Activated CD8-positive, alpha-beta T cell treated with anti-CD3 and anti-CD28 coated beads, Interleukin-2, amount 10 ng/mL, durations not matched to agents 7 days and 5 days (primary cell): Measurements from ENCODE around the gene PLPP4. TPM values are rescaled to one million over a fixed set of nuclear protein-coding genes. Genes with fewer than 3 reads are reported as not detected.

Source experiments
- ATAC-seq: fragments of 150-1000 bp; cut with Tn5 transposase; one replicate; pipeline ENCODE4 v1.10.0; 2021; ENCODE audit warnings: moderate library complexity
- CTCF ChIA-PET: fragments of 350-600 bp; sonication (Branson Sonifier 250); formaldehyde crosslinking; loops from one replicate; lab custom pipeline; 2021; ENCODE audit warnings: antibody characterized with exemption; lab: Charles Lee
- POLR2A ChIA-PET: fragments of 350-600 bp; sonication (Branson Sonifier 250); formaldehyde crosslinking; loops from one replicate; lab custom pipeline; 2021; ENCODE audit warnings: antibody characterized with exemption; lab: Charles Lee
- DNase-seq: peaks from one replicate; pipeline ENCODE4 v3.0.0-alpha.2; 2020
- H3K27ac Mint-ChIP-seq: one replicate; pipeline ENCODE4 v1.8.0; 2021; ENCODE audit warnings: mild to moderate bottlenecking, mixed read lengths
- H3K27me3 Mint-ChIP-seq: one replicate; pipeline ENCODE4 v1.8.0; 2021; ENCODE audit warnings: low read depth, mixed read lengths
- H3K36me3 Mint-ChIP-seq: one replicate; pipeline ENCODE4 v1.8.0; 2021; ENCODE audit warnings: low read depth, mixed read lengths
- H3K4me1 Mint-ChIP-seq: one replicate; pipeline ENCODE4 v1.8.0; 2021; ENCODE audit warnings: low read depth, mixed read lengths
- H3K4me3 Mint-ChIP-seq: one replicate; pipeline ENCODE4 v1.8.0; 2021; ENCODE audit warnings: mild to moderate bottlenecking, mixed read lengths
- H3K9me3 Mint-ChIP-seq: one replicate; pipeline ENCODE4 v1.8.0; 2022; ENCODE audit warnings: mixed read lengths; ENCODE audit not compliant: insufficient read depth
- total RNA-seq, 2 experiments: library from RNA; stranded (reverse); gene quantifications; one replicate each; pipeline ENCODE4 v1.2.3, GENCODE V29; 2021

PLPP4 gene
- total RNA-seq, 2 experiments from 2014 or later = not detected

DNA sequence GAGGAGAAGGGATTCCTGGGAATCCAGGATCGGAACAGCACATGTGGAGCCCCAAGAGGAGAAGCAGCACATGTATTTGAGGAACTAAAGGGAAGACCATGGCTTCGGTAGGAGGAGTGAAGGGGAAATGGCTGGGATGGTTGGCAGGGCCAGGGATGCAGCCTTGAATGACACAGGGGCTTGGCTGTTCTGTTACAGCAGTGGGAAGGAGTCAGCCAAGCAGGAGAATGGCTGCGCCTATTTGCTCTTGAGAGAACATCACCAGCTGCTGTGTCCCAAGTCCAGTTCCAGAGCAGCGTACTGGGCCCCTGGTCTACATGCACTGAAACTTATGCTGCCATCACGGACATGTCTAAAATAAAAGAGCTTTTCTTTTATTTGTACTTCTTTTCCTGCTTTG lies 130.0 kb downstream of the PLPP4 start:
- H3K36me3 Mint-ChIP-seq = no peaks in the 10 kb centered on the region

GRCh38 chr10:120588311-120588710 lies 131.3 kb downstream of the PLPP4 start:
- DNase-seq = no peak
- CTCF ChIA-PET = no interaction called here
- Mint-ChIP-seq H3K9me3 (no peaks in the 10 kb centered on the region), H3K4me1 (no peaks in the 10 kb centered on the region), H3K36me3 (no peaks in the 10 kb centered on the region), H3K4me3 (no peak overlapping the region), H3K27me3 (no peaks in the 10 kb centered on the region), H3K27ac (no peak overlapping the region)
- POLR2A ChIA-PET = no interaction called here
- no peak for ATAC-seq

More for the DNA sequence above, 130.0 kb downstream of the PLPP4 start:
- H3K4me1 Mint-ChIP-seq = no peaks in the 10 kb centered on the region
- CTCF ChIA-PET = no interaction called here
- ATAC-seq (no peak), DNase-seq (no peak)
- H3K27me3 Mint-ChIP-seq = no peaks in the 10 kb centered on the region
- H3K27ac Mint-ChIP-seq = no peak overlapping the region
- no peaks in the 10 kb centered on the region for H3K9me3 Mint-ChIP-seq
- POLR2A ChIA-PET = no interaction called here
- no peak overlapping the region for H3K4me3 Mint-ChIP-seq

DNA sequence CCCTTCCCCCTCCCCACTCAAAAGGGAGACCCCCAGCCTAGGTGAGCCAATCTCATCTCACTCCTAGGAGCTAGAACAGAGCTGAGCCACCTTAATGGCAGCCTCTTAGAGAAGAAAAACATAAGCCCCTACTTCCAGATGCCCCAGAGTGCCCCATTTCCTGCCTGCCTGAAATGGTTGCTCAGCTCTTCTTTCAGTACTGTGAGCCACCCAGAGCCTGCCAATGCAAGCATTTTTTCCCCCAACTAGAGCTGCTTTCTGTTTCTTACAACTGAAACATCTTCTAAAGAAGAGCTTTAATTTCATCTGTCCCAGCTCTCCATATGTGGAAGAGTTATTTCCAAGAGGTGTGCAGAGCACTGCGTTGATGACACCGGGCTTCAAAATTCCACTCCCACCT lies 136.7 kb downstream of the PLPP4 start:
- H3K27me3 Mint-ChIP-seq = no peaks in the 10 kb centered on the region
- CTCF ChIA-PET = no interaction called here
- ATAC-seq = no peak
- H3K9me3 Mint-ChIP-seq = no peaks in the 10 kb centered on the region
- H3K27ac Mint-ChIP-seq = no peak overlapping the region
- DNase-seq = no peak
- POLR2A ChIA-PET = no interaction called here
- no peak overlapping the region for H3K4me3 Mint-ChIP-seq
- H3K36me3 Mint-ChIP-seq = no peaks in the 10 kb centered on the region
- no peaks in the 10 kb centered on the region for H3K4me1 Mint-ChIP-seq

DNA sequence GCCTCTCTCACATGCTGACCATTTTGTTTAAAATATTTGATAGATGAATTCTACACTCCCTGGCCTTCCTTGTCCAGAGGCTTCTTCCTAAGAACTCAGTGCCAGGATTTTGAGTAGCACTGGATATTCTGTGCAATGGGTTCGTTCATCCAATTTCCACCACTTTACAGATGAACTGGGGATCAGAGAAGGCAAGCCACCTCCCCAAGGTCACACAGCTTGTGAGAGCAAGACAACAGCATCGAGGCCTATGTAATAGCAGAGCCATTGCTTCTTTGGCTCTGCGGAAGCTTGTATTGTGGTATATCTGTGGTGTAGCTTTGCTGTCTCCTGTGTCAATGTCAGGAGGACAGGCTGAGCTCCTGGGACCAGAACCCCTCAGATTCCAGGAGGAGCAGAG lies 140.9 kb downstream of the PLPP4 start:
- Mint-ChIP-seq H3K27me3 (no peaks in the 10 kb centered on the region), H3K36me3 (no peaks in the 10 kb centered on the region), H3K9me3 (no peaks in the 10 kb centered on the region), H3K4me1 (no peaks in the 10 kb centered on the region), H3K4me3 (no peak overlapping the region), H3K27ac (no peak overlapping the region)
- ChIA-PET POLR2A (no interaction called here), CTCF (no interaction called here)
- no peak for ATAC-seq
- no peak for DNase-seq

DNA sequence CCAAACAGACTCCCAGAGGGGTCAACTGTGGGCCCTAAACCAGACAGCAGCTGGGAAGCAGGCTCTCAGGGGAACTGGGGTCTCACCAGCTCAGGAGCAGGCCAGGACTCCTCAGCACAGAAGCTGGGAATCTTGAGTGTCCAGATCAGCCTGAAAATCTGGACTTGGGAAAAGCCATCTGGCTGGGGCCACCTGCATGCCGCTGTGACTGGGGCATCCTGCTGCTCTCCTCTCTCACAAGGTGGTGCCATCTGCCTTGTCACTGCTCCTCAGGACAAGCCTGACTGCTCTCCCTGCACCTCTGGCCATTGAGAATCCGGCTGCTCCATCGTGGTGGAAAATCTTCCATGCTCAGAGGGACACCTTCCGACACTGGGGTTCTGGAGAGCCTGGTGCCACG lies 141.4 kb downstream of the PLPP4 start:
- CTCF ChIA-PET = no interaction called here
- Mint-ChIP-seq H3K4me3 (no peak overlapping the region), H3K9me3 (no peaks in the 10 kb centered on the region), H3K4me1 (no peaks in the 10 kb centered on the region), H3K36me3 (no peaks in the 10 kb centered on the region), H3K27me3 (no peaks in the 10 kb centered on the region), H3K27ac (no peak overlapping the region)
- DNase-seq = no peak
- no peak for ATAC-seq
- POLR2A ChIA-PET = no interaction called here

DNA sequence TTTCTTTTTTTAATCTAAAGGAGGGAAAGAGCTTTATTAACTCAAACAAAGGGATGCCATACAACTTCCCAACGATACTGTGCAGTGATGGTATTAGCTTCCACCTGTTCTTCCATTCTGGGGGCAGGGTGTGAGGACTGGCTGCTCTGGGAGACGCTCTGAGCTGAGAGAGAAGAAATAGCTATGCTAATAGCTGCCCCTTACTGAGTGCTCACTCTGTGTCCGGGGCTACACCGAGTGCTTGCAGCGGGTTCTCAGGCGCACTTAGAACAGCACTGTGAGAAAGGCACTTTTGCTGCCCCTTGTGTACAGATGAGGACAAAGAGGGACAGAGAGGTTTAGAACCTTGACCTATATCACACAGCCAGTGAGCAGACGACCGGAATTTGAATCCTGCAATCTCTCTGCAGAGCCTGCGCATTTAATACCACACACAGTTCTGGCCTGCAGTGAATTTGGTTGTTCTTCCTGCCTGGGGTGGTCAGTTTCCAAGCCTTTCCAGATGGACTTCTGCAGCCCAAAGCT lies 142.2 kb downstream of the PLPP4 start:
- H3K9me3 Mint-ChIP-seq = no peaks in the 10 kb centered on the region
- CTCF ChIA-PET = no interaction called here
- ATAC-seq (no peak), DNase-seq (no peak)
- no peak overlapping the region for H3K27ac Mint-ChIP-seq
- no peaks in the 10 kb centered on the region for H3K4me1 Mint-ChIP-seq
- no peaks in the 10 kb centered on the region for H3K27me3 Mint-ChIP-seq
- POLR2A ChIA-PET = no interaction called here
- H3K4me3 Mint-ChIP-seq = no peak overlapping the region
- no peaks in the 10 kb centered on the region for H3K36me3 Mint-ChIP-seq

GRCh38 chr10:120600871-120601649 lies 144.0 kb downstream of the PLPP4 start:
- Mint-ChIP-seq H3K4me3 (no peak overlapping the region), H3K4me1 (no peaks in the 10 kb centered on the region), H3K27ac (no peak overlapping the region), H3K9me3 (no peaks in the 10 kb centered on the region), H3K36me3 (no peaks in the 10 kb centered on the region), H3K27me3 (no peaks in the 10 kb centered on the region)
- DNase-seq (no peak), ATAC-seq (no peak)
- POLR2A ChIA-PET = no interaction called here
- CTCF ChIA-PET = no interaction called here

GRCh38 chr10:120601999-120602398 lies 145.0 kb downstream of the PLPP4 start:
- CTCF ChIA-PET = no interaction called here
- H3K4me3 Mint-ChIP-seq = no peak overlapping the region
- no peak for ATAC-seq
- no peak overlapping the region for H3K27ac Mint-ChIP-seq
- no peaks in the 10 kb centered on the region for H3K9me3 Mint-ChIP-seq
- no peaks in the 10 kb centered on the region for H3K4me1 Mint-ChIP-seq
- H3K27me3 Mint-ChIP-seq = no peaks in the 10 kb centered on the region
- H3K36me3 Mint-ChIP-seq = no peaks in the 10 kb centered on the region
- DNase-seq = no peak
- POLR2A ChIA-PET = no interaction called here

- Mint-ChIP-seq H3K27ac (no peak overlapping the region), H3K9me3 (no peaks in the 10 kb centered on the region), H3K27me3 (no peaks in the 10 kb centered on the region), H3K4me1 (no peaks in the 10 kb centered on the region), H3K4me3 (no peak overlapping the region), H3K36me3 (no peaks in the 10 kb centered on the region)
- ChIA-PET CTCF (no interaction called here), POLR2A (no interaction called here)
- DNase-seq (no peak), ATAC-seq (no peak)
These were observed 148.4 kb downstream of the PLPP4 start for GRCh38 chr10:120605410-120605809.

DNA sequence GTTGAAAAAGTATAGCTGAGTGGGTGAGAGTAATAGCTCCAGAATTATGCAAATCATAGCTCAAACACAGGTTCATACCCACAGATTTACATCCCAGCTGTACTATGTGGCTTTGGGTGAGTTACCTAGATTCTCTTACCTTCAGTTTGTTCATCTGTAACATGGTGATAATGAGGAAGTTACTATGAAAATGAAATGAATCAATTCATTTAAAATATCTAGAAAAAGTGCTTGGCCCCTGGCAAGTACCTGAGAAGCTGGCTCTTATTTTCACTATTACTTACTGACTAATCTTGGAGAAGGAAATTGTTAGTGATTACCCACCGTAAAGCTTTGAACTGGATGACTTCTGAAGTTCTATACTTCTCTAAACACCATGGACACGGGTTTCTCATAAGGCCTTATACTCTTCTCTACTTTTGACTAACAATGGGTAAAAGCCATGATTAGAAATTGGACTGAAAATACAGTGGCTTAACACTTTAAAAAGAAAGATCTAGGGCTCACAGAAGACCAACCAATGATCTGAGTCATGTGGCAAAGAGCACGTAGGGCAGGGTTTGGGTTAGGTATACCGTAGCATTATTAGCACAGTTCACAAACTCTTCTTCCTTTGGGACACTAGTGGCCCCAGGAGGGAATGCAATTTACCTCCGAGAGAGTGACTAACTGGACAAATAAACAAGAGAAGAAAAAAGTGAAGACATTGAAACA lies 149.2 kb downstream of the PLPP4 start:
- CTCF ChIA-PET = no interaction called here
- no peak for ATAC-seq
- no peak overlapping the region for H3K4me3 Mint-ChIP-seq

GRCh38 chr10:120607016-120607709 lies 150.1 kb downstream of the PLPP4 start:
- CTCF ChIA-PET = no interaction called here
- POLR2A ChIA-PET = no interaction called here
- no peaks in the 10 kb centered on the region for H3K27me3 Mint-ChIP-seq
- no peak for DNase-seq
- H3K4me3 Mint-ChIP-seq = no peak overlapping the region
- H3K36me3 Mint-ChIP-seq = no peaks in the 10 kb centered on the region
- no peak for ATAC-seq
- no peak overlapping the region for H3K27ac Mint-ChIP-seq
- no peaks in the 10 kb centered on the region for H3K9me3 Mint-ChIP-seq
- H3K4me1 Mint-ChIP-seq = no peaks in the 10 kb centered on the region

More for the DNA sequence above, 149.2 kb downstream of the PLPP4 start:
- no peak for DNase-seq
- no peak overlapping the region for H3K27ac Mint-ChIP-seq
- no peaks in the 10 kb centered on the region for H3K9me3 Mint-ChIP-seq
- no peaks in the 10 kb centered on the region for H3K27me3 Mint-ChIP-seq
- H3K4me1 Mint-ChIP-seq = no peaks in the 10 kb centered on the region
- no peaks in the 10 kb centered on the region for H3K36me3 Mint-ChIP-seq
- POLR2A ChIA-PET = no interaction called here
